Placental epithelial cell (primary cell): ENCODE results near the gene PRUNE2. TPM values are rescaled to one million over a fixed set of nuclear protein-coding genes. Genes with fewer than 3 reads are reported as not detected.

Experiments
- small RNA-seq: library from RNA; depleted of rRNA; stranded (forward); fragments of <200 nt; gene quantifications from one replicate; pipeline ENCODE3, GENCODE V24; 2012
- total RNA-seq: library from RNA; depleted of rRNA; stranded (reverse); fragments of >200 nt; gene quantifications from 2 replicates; pipeline ENCODE4 v1.2.3, GENCODE V29; 2012

The PRUNE2 gene, protein sequence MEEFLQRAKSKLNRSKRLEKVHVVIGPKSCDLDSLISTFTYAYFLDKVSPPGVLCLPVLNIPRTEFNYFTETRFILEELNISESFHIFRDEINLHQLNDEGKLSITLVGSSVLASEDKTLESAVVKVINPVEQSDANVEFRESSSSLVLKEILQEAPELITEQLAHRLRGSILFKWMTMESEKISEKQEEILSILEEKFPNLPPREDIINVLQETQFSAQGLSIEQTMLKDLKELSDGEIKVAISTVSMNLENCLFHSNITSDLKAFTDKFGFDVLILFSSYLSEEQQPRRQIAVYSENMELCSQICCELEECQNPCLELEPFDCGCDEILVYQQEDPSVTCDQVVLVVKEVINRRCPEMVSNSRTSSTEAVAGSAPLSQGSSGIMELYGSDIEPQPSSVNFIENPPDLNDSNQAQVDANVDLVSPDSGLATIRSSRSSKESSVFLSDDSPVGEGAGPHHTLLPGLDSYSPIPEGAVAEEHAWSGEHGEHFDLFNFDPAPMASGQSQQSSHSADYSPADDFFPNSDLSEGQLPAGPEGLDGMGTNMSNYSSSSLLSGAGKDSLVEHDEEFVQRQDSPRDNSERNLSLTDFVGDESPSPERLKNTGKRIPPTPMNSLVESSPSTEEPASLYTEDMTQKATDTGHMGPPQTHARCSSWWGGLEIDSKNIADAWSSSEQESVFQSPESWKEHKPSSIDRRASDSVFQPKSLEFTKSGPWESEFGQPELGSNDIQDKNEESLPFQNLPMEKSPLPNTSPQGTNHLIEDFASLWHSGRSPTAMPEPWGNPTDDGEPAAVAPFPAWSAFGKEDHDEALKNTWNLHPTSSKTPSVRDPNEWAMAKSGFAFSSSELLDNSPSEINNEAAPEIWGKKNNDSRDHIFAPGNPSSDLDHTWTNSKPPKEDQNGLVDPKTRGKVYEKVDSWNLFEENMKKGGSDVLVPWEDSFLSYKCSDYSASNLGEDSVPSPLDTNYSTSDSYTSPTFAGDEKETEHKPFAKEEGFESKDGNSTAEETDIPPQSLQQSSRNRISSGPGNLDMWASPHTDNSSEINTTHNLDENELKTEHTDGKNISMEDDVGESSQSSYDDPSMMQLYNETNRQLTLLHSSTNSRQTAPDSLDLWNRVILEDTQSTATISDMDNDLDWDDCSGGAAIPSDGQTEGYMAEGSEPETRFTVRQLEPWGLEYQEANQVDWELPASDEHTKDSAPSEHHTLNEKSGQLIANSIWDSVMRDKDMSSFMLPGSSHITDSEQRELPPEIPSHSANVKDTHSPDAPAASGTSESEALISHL (N-terminal part only)
- total RNA-seq, result 4.7 and 12.6 TPM in 2 replicates

DNA sequence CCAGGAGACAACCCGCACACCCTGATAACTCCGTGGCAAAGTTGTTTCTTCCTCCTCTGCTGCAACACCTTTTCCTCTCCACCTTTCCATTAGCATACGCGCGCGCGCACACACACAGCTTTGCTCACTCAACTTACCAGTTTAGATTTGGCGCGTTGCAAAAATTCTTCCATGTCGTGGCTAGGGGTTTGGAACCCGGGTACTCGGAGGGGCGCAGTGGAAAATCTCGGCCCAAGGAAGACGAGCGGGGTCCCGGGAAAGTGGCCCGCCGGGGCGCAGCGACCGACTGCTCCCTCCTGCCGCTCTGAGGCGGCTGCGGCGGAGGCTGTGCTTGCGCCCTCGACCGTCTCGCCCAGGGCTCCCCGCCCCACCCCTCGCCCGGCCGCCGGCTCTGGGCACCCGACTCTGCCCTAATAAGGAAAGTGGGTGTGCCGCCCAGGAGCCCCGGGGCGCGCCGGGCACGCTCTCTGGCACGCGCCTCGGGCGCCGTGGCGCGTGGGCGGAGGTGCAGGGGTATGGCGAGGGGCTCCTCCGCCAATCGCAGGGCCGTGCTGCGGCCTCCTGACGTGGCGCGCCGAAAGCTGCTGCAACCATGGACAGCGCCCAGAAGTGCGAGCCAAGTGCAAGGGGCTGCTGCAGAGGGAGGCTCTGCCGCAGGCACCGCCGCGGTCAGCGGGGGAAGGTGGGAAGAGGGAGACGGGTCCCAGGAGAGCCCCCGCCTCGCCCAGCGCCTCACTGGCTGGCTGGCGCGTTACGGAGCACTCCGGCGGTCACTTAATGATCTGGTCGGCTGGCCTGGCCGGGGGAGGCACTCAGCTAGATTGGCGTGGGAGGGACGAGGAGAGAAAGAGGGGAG, at the start of gene PRUNE2:
PRUNE2 (minus strand) TSS at position 324 of the 856 bp plus-strand sequence; CDS start at position 173, 151 bp downstream.

DNA sequence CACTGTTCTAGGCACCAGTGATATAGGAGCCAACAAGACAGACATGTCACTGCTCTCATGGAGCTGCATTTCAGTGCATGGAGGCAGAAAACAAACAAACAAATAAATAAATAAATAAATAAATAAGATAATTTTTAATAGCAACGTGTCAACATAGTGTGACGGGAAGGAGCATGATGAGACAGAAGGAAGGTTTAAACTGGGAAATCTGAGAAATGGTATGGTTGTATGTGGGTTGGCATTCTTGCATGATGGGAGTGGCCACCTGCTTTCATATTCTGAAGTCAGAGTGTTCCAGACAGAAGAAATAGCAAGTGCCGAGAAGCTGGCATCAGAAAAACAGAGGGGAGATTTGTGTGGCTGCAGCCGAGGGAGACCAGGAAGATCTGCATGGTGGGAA, 141.8 kb downstream of the PRUNE2 start, which contains the start of gene PCA3:
PCA3 (plus strand) TSS at position 301 of the 400 bp plus-strand sequence.

Small RNA genes within 50 kb of the gene (small RNA-seq; reads per million reads assigned to genes)
- gene AL359314.1, result not detected

Other genes starting within 250 kb of the PRUNE2 start
- gene PCA3, start 141.7 kb downstream of the PRUNE2 start, total RNA-seq, result 0.39 TPM in 1 of 2 replicates, not detected in the other
- not detected in 2 replicates for gene FOXB2, start 113.5 kb upstream of the PRUNE2 start, total RNA-seq